Erythroblast (primary cell): Measurements from ENCODE around the gene ARL5A.
A peak's percentile ranks its signal among the peaks of the same experiment; 100 is the strongest.
"Not testable (repeated sequence)": the region's sequence is repeated elsewhere in the genome, so short reads cannot be mapped to it uniquely, and the experiment has no call there.

Experiments used
- DNase-seq, 2 experiments: peaks; one replicate each; lab custom pipeline; 2025; lab: John Stamatoyannopoulos, UW
- GATA1 ChIP-seq: IDR thresholded peaks from 2 replicates; pipeline ENCODE4 v1.6.1; 2011; ENCODE audit warnings: low read depth, mild to moderate bottlenecking, control low read depth, low read length, moderate library complexity
- POLR2A ChIP-seq: IDR thresholded peaks from 2 replicates; pipeline ENCODE4 v1.6.1; 2011; ENCODE audit warnings: mild to moderate bottlenecking, low read length

Gene ARL5A, protein sequence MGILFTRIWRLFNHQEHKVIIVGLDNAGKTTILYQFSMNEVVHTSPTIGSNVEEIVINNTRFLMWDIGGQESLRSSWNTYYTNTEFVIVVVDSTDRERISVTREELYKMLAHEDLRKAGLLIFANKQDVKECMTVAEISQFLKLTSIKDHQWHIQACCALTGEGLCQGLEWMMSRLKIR

GRCh38 chr2:151828143-151828889 lies at the start of gene ARL5A:
Gene ARL5A, minus strand, starts transcription at chr2:151828421. Its CDS starts 245 bp downstream, at chr2:151828176.
- TF ChIP-seq POLR2A (peak; percentile 95), GATA1 (no peak)
- peak; percentile 98 to 99 for DNase-seq

GRCh38 chr2:151875631-151876030 lies 47.4 kb upstream of the ARL5A start:
- not testable (repeated sequence) for DNase-seq

GRCh38 chr2:151872463-151872862 lies 44.2 kb upstream of the ARL5A start:
- no peak for DNase-seq
- TF ChIP-seq GATA1: no peak
- TF ChIP-seq POLR2A: no peak

DNA sequence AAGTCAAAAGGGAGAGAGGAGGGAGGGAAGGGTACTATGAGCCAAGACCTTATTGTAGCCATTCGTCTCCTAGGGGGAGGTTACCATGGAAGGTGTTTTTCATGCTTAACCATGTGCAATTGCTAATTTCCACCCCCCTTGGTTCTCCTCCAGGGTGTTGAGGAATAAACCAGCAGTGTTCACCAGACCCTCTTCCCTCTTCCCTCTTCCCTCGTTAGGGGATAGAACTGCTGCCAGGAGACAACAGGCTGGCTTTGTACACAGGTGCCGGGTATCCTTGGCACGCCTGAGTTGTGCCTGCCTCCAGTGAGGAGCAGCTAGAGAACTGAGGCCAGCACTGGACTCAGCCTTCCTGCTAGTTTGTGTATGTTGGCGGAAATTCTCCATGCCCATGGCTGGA lies 41.1 kb upstream of the ARL5A start:
- no peak for TF ChIP-seq GATA1
- no peak for TF ChIP-seq POLR2A
- DNase-seq: no peak

- DNase-seq: no peak
- TF ChIP-seq GATA1: no peak
- TF ChIP-seq POLR2A: no peak
Observed at GRCh38 chr2:151862700-151863099, 34.5 kb upstream of the ARL5A start.

DNA sequence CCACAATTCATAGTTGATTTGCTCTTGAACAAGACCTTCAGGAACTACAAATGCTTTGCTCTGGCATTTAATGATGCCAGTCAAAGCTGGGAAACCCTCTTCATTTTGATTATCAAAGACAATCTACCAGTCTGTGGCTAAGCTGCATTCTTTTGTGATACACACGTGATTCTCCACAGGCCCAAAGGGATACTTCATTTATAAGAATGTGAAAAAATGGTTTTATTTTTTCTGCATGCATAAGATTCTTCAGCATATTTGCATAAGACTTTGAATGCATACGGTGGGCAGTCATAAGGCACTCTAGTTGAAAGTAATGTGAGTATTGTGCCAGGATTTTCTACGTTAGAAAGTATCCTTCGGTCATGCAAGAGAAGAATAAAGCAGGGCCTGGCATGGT lies 33.0 kb upstream of the ARL5A start:
- DNase-seq: no peak
- no peak for TF ChIP-seq GATA1
- TF ChIP-seq POLR2A: no peak

DNA sequence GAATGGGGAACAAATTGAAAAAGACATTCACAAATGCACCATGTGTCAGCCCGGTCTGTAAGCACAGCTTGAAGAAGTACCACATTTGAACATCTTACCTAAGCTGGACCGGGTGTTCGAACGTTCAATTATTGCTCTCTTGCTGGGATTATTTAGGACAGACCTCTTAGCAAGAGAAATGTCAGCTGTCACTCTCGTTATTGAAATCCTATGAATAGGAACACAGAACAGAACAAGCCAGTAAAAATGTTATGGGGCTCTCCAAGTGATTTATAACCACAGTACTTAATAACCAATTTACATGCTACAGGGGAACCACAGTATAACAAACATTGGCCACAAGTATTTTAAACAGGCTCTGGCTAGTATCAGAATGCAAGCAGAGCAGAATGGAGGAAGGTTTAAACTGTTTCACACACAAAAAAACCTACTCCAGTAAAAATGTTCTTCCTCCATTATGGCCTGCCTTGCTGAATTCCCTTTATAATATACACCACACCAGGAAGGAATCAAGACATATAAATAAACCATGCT lies 32.5 kb upstream of the ARL5A start:
- DNase-seq: no peak
- TF ChIP-seq POLR2A (no peak), GATA1 (no peak)

DNA sequence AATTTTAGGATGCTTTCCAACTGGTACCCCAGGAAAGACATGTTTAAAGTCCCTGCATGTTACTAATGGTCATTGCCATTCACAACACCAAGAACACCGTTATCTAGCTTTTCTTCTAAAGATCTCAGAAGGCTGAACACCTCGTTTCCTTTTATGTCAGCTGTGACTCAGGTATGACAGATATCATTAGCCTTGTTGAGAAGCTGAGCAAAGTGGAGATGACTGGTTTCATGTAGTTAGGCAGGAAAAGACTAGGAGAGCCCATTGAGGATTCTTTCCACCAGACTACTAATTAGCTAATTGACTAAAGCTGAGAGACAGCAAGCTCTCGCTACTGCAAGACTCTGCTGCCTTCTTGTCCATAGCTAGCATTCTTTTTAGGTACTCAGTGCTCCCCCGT lies 32.0 kb upstream of the ARL5A start:
- TF ChIP-seq GATA1: no peak
- TF ChIP-seq POLR2A: no peak
- no peak for DNase-seq

GRCh38 chr2:151857650-151858049 lies 29.4 kb upstream of the ARL5A start:
- TF ChIP-seq GATA1 (no peak), POLR2A (no peak)
- DNase-seq: no peak

DNA sequence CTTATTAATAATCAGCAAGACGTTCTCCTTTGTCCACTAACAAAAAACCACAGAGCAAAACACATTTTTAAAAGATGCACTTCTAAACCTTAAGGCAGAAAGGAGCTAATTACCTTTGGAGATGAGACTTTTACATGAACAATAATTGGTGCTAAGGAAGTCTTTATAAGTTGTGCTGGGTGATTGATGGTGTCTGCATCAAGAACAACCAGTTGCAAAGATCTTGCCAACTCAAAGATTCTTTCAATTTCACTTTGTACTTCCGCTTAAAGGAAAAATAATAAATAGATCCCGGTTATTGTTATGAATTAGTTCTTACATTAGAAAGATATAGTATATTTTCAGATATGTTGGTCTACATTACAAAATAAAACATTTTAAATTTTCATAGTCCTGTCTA lies 26.9 kb upstream of the ARL5A start:
- TF ChIP-seq POLR2A (no peak), GATA1 (no peak)
- DNase-seq: no peak

DNA sequence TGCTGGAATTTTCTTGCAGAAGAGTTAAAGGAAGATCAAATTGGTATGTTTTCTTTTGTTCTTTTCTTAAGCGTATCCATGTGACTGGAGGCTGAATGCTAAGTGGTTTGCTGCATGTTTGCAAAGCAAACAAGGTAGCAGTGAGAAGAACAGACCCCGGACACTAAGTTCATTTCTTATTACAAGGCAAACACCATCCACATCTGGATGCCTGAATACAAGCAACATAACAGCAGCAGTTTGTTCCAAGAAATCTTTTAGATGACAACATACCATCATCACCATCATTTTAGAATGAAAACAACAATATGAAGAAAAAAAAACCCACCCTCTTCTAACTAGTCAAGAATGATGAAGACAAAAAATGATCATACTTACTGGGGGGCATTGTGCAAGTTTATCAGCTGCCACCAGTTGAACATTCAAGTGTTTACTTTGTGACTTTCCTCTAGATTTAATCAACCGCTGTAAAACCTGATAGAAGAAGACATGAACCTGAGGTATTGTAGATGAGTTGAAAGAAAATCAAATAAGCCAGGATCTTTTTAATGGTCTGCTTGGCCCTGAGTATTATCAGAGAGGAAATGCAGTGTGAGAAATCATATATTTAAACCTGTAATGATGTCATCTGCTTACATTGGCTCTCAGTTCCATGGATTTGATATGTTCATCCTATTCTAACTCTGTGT lies 25.0 kb upstream of the ARL5A start:
- no peak for TF ChIP-seq GATA1
- TF ChIP-seq POLR2A: no peak

GRCh38 chr2:151852260-151853069 lies 24.2 kb upstream of the ARL5A start:
- DNase-seq: no peak

More for the DNA sequence above, 25.0 kb upstream of the ARL5A start:
- no peak for DNase-seq

GRCh38 chr2:151851761-151852160 lies 23.5 kb upstream of the ARL5A start:
- DNase-seq: no peak
- TF ChIP-seq GATA1 (no peak), POLR2A (no peak)

More at GRCh38 chr2:151852260-151853069, 24.2 kb upstream of the ARL5A start:
- TF ChIP-seq POLR2A (no peak), GATA1 (no peak)

DNA sequence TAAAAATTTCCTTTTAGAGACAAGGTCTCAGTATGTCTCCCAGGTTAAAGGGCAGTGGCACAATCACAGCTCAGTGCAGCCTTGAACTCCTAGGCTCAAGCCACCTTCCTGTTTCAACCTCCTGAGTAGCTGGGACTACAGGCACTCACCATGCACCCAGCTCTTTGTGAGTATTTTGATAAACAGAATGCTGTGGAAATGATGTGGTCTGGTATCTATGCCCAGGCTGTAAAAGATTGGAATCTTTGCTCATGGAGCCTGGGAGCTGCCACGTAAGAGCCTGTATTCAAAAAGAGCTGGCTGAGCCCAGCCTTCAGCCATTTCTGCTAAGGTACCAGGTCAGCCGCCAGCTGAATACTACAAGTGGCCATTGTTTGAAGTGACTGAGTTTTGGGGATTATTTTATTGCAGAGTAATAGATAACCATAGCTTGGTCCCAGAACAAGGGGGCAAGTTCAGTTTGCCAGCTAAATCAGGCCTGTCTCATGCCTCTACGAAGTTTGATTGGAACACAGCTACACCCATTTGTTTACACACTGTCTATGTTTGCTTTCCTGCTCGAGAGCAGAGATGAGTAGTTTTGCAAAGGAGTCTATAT lies 21.3 kb upstream of the ARL5A start:
- DNase-seq: no peak
- no peak for TF ChIP-seq GATA1
- TF ChIP-seq POLR2A: no peak
